ENCODE results near the gene PIEZO2. TPM values are rescaled to one million over a fixed set of nuclear protein-coding genes. Genes with fewer than 3 reads are reported as not detected.

Gene PIEZO2
- total and polyA plus RNA-seq, 11 donors, result 0.04 to 4.9 (median 0.20) TPM; not detected in 2

- Histone ChIP-seq H3K4me3 (no peak overlapping the region), H3K27me3 (peaks cover 0 to 6% (median 0%) of the 10 kb centered on the region in 9 donors), H3K9me3 (peaks cover 0 to 11% (median 0%) of the 10 kb centered on the region in 12 donors), H3K36me3 (no peaks in the 10 kb centered on the region), H3K4me1 (no peaks in the 10 kb centered on the region), H3K27ac (no peak overlapping the region)
- TF ChIP-seq POLR2A (IDR thresholded peaks at IDR 0.05) (no peak), CTCF (IDR thresholded peaks at IDR 0.05) (no peak)
- no peak for DNase-seq
- ATAC-seq, result no peak
- WGBS, 4 donors, result 49 to 85% (median 81%) methylated on average over 3 of the region's 3 CpGs
- intact Hi-C loops (cut with DNase I), result no loop called here
Observed at GRCh38 chr18:10771053-10771709, 378.2 kb downstream of the PIEZO2 start.

GRCh38 chr18:10770264-10770663 lies 379.1 kb downstream of the PIEZO2 start:
- intact Hi-C loops (cut with DNase I), result no loop called here
- Histone ChIP-seq H3K36me3 (no peaks in the 10 kb centered on the region), H3K4me3 (no peak overlapping the region), H3K9me3 (peaks cover 0 to 11% (median 0%) of the 10 kb centered on the region in 12 donors), H3K4me1 (no peaks in the 10 kb centered on the region), H3K27ac (no peak overlapping the region), H3K27me3 (peaks cover 0 to 6% (median 0%) of the 10 kb centered on the region in 9 donors)
- ATAC-seq (no peak), DNase-seq (no peak)
- WGBS, 4 donors, result 78 to 84% (median 81%) methylated on average over 2 of the region's 2 CpGs
- no peak for TF ChIP-seq POLR2A (IDR thresholded peaks at IDR 0.05)
- TF ChIP-seq CTCF (IDR thresholded peaks at IDR 0.05), result no peak

- intact Hi-C loops (cut with DNase I), result no loop called here
- WGBS, 4 donors, result 87 to 95% (median 91%) methylated on average over 5 of the region's 5 CpGs
- no peak overlapping the region for H3K4me3 ChIP-seq
- TF ChIP-seq CTCF (IDR thresholded peaks at IDR 0.05) (no peak), POLR2A (IDR thresholded peaks at IDR 0.05) (no peak)
- peaks cover 0 to 11% (median 0%) of the 10 kb centered on the region in 12 donors for H3K9me3 ChIP-seq
- H3K36me3 ChIP-seq, result no peaks in the 10 kb centered on the region
- ATAC-seq (no peak), DNase-seq (no peak)
- no peaks in the 10 kb centered on the region for H3K4me1 ChIP-seq
- H3K27me3 ChIP-seq, result peaks cover 0 to 3% (median 0%) of the 10 kb centered on the region in 9 donors
- H3K27ac ChIP-seq, result no peak overlapping the region
Observed at GRCh38 chr18:10768221-10768620, 381.1 kb downstream of the PIEZO2 start.

- 87 to 96% (median 91%) methylated on average over 5 of the region's 5 CpGs for WGBS, 4 donors
- Histone ChIP-seq H3K27ac (no peak overlapping the region), H3K9me3 (peaks cover 0 to 11% (median 0%) of the 10 kb centered on the region in 12 donors), H3K36me3 (no peaks in the 10 kb centered on the region), H3K4me3 (no peak overlapping the region), H3K27me3 (no peaks in the 10 kb centered on the region), H3K4me1 (no peaks in the 10 kb centered on the region)
- ATAC-seq (no peak), DNase-seq (no peak)
- TF ChIP-seq POLR2A (IDR thresholded peaks at IDR 0.05), result no peak
- TF ChIP-seq CTCF (IDR thresholded peaks at IDR 0.05), result no peak
- intact Hi-C loops (cut with DNase I), result no loop called here
Observed at GRCh38 chr18:10767658-10768057, 381.7 kb downstream of the PIEZO2 start.

All from heart left ventricle (tissue), 16 donors.